Osteoblast (primary cell): ENCODE data around the gene PHETA2. TPM values are rescaled to one million over a fixed set of nuclear protein-coding genes. Genes with fewer than 3 reads are reported as not detected.

Experiments used
- DNase-seq: peaks from one replicate; pipeline ENCODE4 v3.0.0; 2011; ENCODE audit warnings: low spot score, mixed read lengths; ENCODE audit not compliant: insufficient read length; ENCODE audit errors: missing footprints
- H2AFZ ChIP-seq: 2 replicates; pipeline ENCODE4 v1.6.0; 2011; ENCODE audit warnings: mild to moderate bottlenecking, low read length
- H3K27ac ChIP-seq: 2 replicates; pipeline ENCODE4 v1.5.1; 2011; ENCODE audit warnings: mild to moderate bottlenecking, low read depth, low read length, moderate library complexity
- H3K27me3 ChIP-seq: 2 replicates; pipeline ENCODE4 v1.6.0; 2012; ENCODE audit warnings: mild to moderate bottlenecking, control low read depth, inconsistent platforms, low read length, moderate library complexity; ENCODE audit not compliant: insufficient read depth
- H3K36me3 ChIP-seq: 2 replicates; pipeline ENCODE4 v1.5.1; 2011; ENCODE audit warnings: mild to moderate bottlenecking, low read length, control low read depth, moderate library complexity; ENCODE audit not compliant: insufficient read depth
- H3K4me1 ChIP-seq: 2 replicates; pipeline ENCODE4 v1.5.1; 2011; ENCODE audit warnings: mild to moderate bottlenecking, low read length, control low read depth, moderate library complexity; ENCODE audit not compliant: insufficient read depth
- H3K4me2 ChIP-seq: 2 replicates; pipeline ENCODE4 v1.6.0; 2011; ENCODE audit warnings: mild to moderate bottlenecking, low read length; ENCODE audit not compliant: insufficient read depth
- H3K4me3 ChIP-seq: fragments of 200-600 bp; sonication (generic); 3 replicates; pipeline ENCODE4 v1.5.1; 2012; ENCODE audit warnings: mild to moderate bottlenecking, low read length, inconsistent platforms; ENCODE audit not compliant: insufficient read depth
- H3K79me2 ChIP-seq: 2 replicates; pipeline ENCODE4 v1.6.0; 2012; ENCODE audit warnings: mild to moderate bottlenecking, low read length, control low read depth, inconsistent platforms; ENCODE audit not compliant: insufficient read depth
- H3K9me3 ChIP-seq: 2 replicates; pipeline ENCODE4 v1.5.1; 2011; ENCODE audit warnings: low read depth, low read length, control low read depth
- H4K20me1 ChIP-seq: 2 replicates; pipeline ENCODE4 v1.6.0; 2012; ENCODE audit warnings: mild to moderate bottlenecking, low read length, control low read depth; ENCODE audit not compliant: insufficient read depth
- total RNA-seq: library from RNA; depleted of rRNA; stranded (reverse); fragments of >200 nt; gene quantifications from 2 replicates; pipeline ENCODE4 v1.2.3, GENCODE V29; 2012
- TF ChIP-seq, protein P1 (sequence below): IDR thresholded peaks from 2 replicates; pipeline ENCODE4 v1.5.1; 2011; ENCODE audit warnings: mild to moderate bottlenecking, low read depth, low read length, moderate library complexity; ENCODE audit errors: extremely low read depth

Gene PHETA2
- total RNA-seq, 1 donor = 23.9 TPM

DNA sequence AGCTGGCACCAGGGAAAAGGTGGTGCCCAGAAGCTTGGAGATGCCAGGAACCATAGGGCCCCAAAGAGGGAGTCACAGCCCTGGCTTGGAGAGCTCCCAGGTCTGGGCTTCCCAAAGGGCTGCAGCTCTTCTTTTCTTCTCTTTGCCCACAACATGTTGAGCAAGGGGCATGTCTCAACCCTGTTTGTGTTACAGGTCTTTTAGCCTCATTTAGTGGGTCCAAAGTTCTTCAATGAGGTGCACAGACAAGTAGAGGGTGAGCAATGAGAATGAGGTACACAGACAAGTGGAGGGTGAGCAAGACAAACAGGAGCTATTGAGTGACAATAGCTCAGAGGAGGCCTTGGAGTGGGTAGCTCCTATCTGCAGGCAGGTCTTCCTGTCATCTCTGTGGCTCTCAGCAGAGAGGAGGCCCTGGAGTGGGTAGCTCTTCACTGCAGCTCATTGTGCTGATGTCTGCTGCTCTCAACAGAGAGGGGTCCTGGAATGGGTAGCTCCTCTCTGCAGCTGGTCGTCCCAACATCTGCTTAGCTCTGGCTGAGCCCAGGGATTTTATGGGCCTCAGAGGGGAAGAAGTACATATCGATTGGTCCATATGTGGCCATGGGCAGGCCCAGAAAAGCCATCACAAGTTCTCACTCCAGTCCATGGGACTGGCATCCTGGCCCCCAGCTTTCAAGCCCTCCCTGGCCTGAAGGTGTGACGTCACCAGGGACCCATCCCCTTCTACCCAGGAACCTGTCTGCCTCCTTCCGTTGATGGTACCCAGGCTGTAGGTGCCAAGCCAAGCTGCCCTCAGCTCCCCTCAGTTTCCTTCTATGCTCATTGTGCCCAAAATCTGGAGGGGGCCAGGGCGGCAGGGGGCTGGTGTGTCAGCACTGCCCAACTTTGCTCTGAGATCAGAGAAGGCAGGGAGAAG, 40.5 kb upstream of the PHETA2 start:
- Histone ChIP-seq H3K9me3 (peaks cover 5% of the 10 kb centered on the region), H3K4me1 (no peaks in the 10 kb centered on the region), H3K4me2 (no peak overlapping the region), H3K4me3 (no peak overlapping the region), H2AFZ (no peak overlapping the region), H3K79me2 (no peaks in the 10 kb centered on the region), H3K36me3 (no peaks in the 10 kb centered on the region), H3K27ac (no peak overlapping the region), H4K20me1 (no peaks in the 10 kb centered on the region), H3K27me3 (no peaks in the 10 kb centered on the region)
- TF ChIP-seq, protein P1, sequence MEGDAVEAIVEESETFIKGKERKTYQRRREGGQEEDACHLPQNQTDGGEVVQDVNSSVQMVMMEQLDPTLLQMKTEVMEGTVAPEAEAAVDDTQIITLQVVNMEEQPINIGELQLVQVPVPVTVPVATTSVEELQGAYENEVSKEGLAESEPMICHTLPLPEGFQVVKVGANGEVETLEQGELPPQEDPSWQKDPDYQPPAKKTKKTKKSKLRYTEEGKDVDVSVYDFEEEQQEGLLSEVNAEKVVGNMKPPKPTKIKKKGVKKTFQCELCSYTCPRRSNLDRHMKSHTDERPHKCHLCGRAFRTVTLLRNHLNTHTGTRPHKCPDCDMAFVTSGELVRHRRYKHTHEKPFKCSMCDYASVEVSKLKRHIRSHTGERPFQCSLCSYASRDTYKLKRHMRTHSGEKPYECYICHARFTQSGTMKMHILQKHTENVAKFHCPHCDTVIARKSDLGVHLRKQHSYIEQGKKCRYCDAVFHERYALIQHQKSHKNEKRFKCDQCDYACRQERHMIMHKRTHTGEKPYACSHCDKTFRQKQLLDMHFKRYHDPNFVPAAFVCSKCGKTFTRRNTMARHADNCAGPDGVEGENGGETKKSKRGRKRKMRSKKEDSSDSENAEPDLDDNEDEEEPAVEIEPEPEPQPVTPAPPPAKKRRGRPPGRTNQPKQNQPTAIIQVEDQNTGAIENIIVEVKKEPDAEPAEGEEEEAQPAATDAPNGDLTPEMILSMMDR = no peak
- DNase-seq = no peak

- Histone ChIP-seq H4K20me1 (no peaks in the 10 kb centered on the region), H3K36me3 (no peaks in the 10 kb centered on the region), H3K27me3 (no peaks in the 10 kb centered on the region), H3K4me3 (no peak overlapping the region), H3K79me2 (no peaks in the 10 kb centered on the region), H3K4me1 (no peaks in the 10 kb centered on the region), H3K27ac (no peak overlapping the region), H3K9me3 (peaks cover 5% of the 10 kb centered on the region), H2AFZ (no peak overlapping the region), H3K4me2 (no peak overlapping the region)
- DNase-seq = no peak
- TF ChIP-seq, protein P1 = no peak
These were observed 38.8 kb upstream of the PHETA2 start for GRCh38 chr22:42035256-42035655.

DNA sequence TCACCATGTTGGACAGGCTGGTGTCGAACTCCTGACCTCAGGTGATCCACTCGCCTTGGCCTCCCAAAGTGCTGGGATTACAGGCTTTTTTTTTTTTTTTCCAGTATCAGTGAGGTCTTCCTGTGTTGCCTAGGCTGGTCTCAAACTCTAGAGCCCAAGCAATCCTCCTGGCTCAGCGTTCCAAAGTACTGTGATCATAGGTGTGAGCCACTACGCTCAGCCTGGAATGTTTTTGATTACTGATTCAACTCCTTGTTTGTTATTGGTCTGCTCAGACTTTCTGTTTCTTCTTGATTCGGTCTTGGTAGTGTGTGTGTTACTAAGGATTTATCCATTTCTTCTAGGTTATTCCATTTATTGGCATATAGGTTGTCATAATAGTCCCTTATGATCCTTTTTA, 34.8 kb upstream of the PHETA2 start:
- no peak overlapping the region for H3K4me3 ChIP-seq
- H3K79me2 ChIP-seq = no peaks in the 10 kb centered on the region
- no peak for DNase-seq
- no peaks in the 10 kb centered on the region for H3K9me3 ChIP-seq
- H3K4me1 ChIP-seq = no peaks in the 10 kb centered on the region
- no peak overlapping the region for H3K4me2 ChIP-seq
- H2AFZ ChIP-seq = no peak overlapping the region
- H3K27me3 ChIP-seq = no peaks in the 10 kb centered on the region
- TF ChIP-seq, protein P1 = no peak
- H4K20me1 ChIP-seq = no peaks in the 10 kb centered on the region
- H3K36me3 ChIP-seq = no peaks in the 10 kb centered on the region
- no peak overlapping the region for H3K27ac ChIP-seq

DNA sequence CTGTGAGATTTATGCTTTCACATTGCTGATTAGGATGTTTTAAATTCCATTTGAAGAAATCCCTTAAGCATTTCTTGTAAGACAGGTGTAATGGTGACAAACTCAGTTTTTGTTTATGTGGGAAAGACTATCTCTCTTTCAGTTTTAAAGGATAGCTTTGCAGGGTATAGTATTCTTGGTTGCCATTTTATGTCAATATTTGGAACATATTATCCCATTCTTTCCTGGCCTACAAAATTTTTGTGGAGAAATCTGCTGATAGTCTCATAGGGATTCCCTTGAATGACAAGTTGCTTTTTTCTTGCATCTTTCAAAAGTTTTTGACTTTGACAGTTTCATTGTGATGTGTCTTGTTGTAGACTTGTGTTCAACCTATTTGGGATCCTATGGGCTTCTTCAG, 32.3 kb upstream of the PHETA2 start:
- H3K4me2 ChIP-seq = no peak overlapping the region
- no peaks in the 10 kb centered on the region for H3K9me3 ChIP-seq
- H3K36me3 ChIP-seq = no peaks in the 10 kb centered on the region
- no peaks in the 10 kb centered on the region for H4K20me1 ChIP-seq
- H2AFZ ChIP-seq = no peak overlapping the region
- no peak for DNase-seq
- no peaks in the 10 kb centered on the region for H3K79me2 ChIP-seq
- no peak overlapping the region for H3K4me3 ChIP-seq
- no peaks in the 10 kb centered on the region for H3K4me1 ChIP-seq
- H3K27ac ChIP-seq = no peak overlapping the region
- no peaks in the 10 kb centered on the region for H3K27me3 ChIP-seq
- TF ChIP-seq, protein P1 = no peak
